AG04450 (cell line): Measurements from ENCODE around the gene GABBR1. TPM values are rescaled to one million over a fixed set of nuclear protein-coding genes. Genes with fewer than 3 reads are reported as not detected.
A peak's percentile ranks its signal among the peaks of the same experiment; 100 is the strongest.

ENCODE experiments used
- CTCF ChIA-PET: fragments of 300-600, 350-600 bp; formaldehyde crosslinking; extraction: SDS; loops from one replicate; lab custom pipeline; 2022; ENCODE audit warnings: antibody characterized with exemption, inconsistent platforms; lab: Charles Lee
- POLR2A ChIA-PET: fragments of 350-600 bp; formaldehyde crosslinking; extraction: SDS; loops from one replicate; lab custom pipeline; 2021; ENCODE audit warnings: antibody characterized with exemption, inconsistent platforms; lab: Yijun Ruan, JAX
- DNase-seq: peaks from one replicate; pipeline ENCODE4 v3.0.0-alpha.2; 2011; ENCODE audit warnings: low read depth, low spot score
- H3K27ac ChIP-seq: one replicate; pipeline ENCODE4 v1.5.1; 2012; ENCODE audit warnings: low read depth, low read length, control low read depth
- H3K27me3 ChIP-seq: one replicate; pipeline ENCODE4 v1.6.0; 2012; ENCODE audit warnings: low read length; ENCODE audit not compliant: control insufficient read depth, insufficient read depth
- H3K4me3 ChIP-seq: 2 replicates; pipeline ENCODE4 v1.5.1; 2011; ENCODE audit warnings: mild to moderate bottlenecking, low read depth, low read length, control low read depth
- H3K9me3 ChIP-seq: 2 replicates; pipeline ENCODE4 v1.5.1; 2012; ENCODE audit warnings: low read length; ENCODE audit not compliant: control insufficient read depth, insufficient read depth
- polyA plus RNA-seq: library from polyadenylated mRNA; depleted of rRNA; stranded (reverse); fragments of >200 nt; gene quantifications from 2 replicates; pipeline ENCODE4 v1.2.3, GENCODE V29; 2011
- TF ChIP-seq, protein P1 (sequence below): IDR thresholded peaks from 2 replicates; pipeline ENCODE4 v1.5.1; 2011; ENCODE audit warnings: low read depth, low read length, control low read depth, inconsistent platforms

GABBR1 gene
- polyA plus RNA-seq, 1 experiment, result 14.6 TPM

DNA sequence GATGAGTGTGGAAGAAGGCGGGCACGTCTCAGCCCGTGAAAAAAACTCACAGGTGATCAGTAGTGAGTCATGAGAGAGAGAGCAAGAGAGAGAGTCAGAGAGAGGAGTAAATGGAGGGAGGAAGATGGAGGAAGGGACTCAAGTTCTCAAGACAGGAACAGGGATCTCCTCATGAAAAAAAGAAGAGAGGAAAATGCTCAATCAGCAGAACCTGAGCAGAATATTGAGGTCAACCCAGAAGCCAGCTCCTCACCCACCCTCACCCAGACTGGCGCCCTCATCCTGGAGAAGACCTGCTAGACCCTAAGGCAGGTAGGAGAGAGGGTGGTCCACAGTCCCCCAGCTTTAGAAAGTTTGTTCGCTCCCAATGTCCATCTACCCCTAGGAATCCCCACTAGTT is 78.2 kb downstream of the GABBR1 start:
- TF ChIP-seq, protein P1, sequence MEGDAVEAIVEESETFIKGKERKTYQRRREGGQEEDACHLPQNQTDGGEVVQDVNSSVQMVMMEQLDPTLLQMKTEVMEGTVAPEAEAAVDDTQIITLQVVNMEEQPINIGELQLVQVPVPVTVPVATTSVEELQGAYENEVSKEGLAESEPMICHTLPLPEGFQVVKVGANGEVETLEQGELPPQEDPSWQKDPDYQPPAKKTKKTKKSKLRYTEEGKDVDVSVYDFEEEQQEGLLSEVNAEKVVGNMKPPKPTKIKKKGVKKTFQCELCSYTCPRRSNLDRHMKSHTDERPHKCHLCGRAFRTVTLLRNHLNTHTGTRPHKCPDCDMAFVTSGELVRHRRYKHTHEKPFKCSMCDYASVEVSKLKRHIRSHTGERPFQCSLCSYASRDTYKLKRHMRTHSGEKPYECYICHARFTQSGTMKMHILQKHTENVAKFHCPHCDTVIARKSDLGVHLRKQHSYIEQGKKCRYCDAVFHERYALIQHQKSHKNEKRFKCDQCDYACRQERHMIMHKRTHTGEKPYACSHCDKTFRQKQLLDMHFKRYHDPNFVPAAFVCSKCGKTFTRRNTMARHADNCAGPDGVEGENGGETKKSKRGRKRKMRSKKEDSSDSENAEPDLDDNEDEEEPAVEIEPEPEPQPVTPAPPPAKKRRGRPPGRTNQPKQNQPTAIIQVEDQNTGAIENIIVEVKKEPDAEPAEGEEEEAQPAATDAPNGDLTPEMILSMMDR, result no peak
- no peak overlapping the region for H3K4me3 ChIP-seq
- DNase-seq, result no peak
- peaks cover 2% of the 10 kb centered on the region; the same call in 1 of the 2 replicates for H3K9me3 ChIP-seq
- ChIA-PET POLR2A (no interaction called here), CTCF (interaction anchor here (1.0 to 2.7 kb wide), 2 partner anchors 96 to 99 kb away, joined by 3 to 7 read pairs; no protein-coding TSS in a partner anchor)
- no peak overlapping the region for H3K27ac ChIP-seq
- peaks cover 21% of the 10 kb centered on the region for H3K27me3 ChIP-seq

- POLR2A ChIA-PET, result no interaction called here
- DNase-seq, result no peak
- Histone ChIP-seq H3K27me3 (peaks cover 21% of the 10 kb centered on the region), H3K9me3 (peaks cover 2% of the 10 kb centered on the region; the same call in 1 of the 2 replicates), H3K4me3 (no peak overlapping the region; the same call in 1 of the 2 replicates), H3K27ac (no peak overlapping the region)
- CTCF ChIA-PET, result interaction anchor here (0.5 to 1.7 kb wide), 3 partner anchors 76 to 1537 kb away, joined by 4 to 6 read pairs (median 4); no protein-coding TSS in a partner anchor
- TF ChIP-seq, protein P1, result no peak
Measured at GRCh38 chr6:29553268-29554057, 79.5 kb downstream of the GABBR1 start.

DNA sequence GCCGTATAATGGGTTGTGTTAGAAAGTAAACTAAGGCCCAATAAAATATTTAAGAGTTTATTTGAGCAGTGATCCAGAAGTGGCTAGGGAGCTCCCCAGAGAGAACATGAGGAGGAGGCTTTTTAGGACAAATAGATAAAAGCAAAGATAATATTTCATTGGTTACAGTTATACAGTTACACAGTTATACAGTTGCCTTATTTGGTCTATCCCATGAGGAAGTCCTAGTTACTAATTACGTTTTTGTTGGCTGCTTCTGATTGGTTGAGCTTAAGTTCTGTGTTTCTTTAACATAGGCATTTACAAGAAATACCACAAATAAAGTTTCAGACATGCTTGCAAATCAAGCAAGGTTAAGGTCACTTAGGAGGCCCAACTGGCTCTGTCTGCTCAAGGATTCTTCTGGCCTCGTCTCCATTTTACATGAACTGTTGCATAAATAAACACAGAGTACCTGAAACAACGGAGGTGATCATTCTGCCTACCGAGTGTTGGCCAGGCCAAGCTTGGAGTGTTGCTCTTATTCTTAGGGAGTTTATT is 80.4 kb downstream of the GABBR1 start:
- H3K9me3 ChIP-seq, result peaks cover 2% of the 10 kb centered on the region; the same call in 1 of the 2 replicates
- POLR2A ChIA-PET, result interaction anchor here (0.8 kb wide), 1 partner anchor 80 kb away, joined by 3 read pairs; the partner anchor contains the start of gene GABBR1
- TF ChIP-seq, protein P1, result no peak
- H3K27me3 ChIP-seq, result peaks cover 21% of the 10 kb centered on the region
- H3K4me3 ChIP-seq, result no peak overlapping the region
- peak; percentile 29 for DNase-seq
- CTCF ChIA-PET, result interaction anchor here (1.1 to 1.7 kb wide), 2 partner anchors 36 to 97 kb away, joined by 4 read pairs; no protein-coding TSS in a partner anchor
- H3K27ac ChIP-seq, result no peak overlapping the region

DNA sequence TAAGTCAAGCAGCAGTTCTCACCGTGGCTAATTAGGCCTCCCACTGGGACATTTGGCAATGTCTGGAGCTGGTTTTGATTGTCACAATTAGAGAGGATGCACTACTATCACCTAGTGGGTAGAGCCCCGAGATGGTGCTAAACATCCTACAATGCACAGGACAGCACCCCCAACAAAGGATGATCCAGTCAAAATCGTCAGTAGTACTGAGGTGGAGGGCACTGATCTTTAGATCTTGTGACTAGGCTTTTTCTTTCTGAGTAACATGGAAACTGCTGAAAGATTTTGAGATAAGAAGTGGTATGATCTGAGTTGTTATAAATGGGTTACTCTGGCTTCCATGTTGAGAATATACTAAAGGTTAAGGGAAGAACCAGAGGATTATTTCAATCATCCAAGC is 85.4 kb downstream of the GABBR1 start:
- ChIA-PET POLR2A (no interaction called here), CTCF (no interaction called here)
- DNase-seq, result no peak
- Histone ChIP-seq H3K9me3 (no peaks in the 10 kb centered on the region), H3K27ac (no peak overlapping the region), H3K4me3 (no peak overlapping the region), H3K27me3 (no peaks in the 10 kb centered on the region)
- TF ChIP-seq, protein P1, result no peak
